Tibial artery (tissue), 4 donors: Measurements from ENCODE around the gene WDR64.
"Not testable (repeated sequence)": the region's sequence is repeated elsewhere in the genome, so short reads cannot be mapped to it uniquely, and the experiment has no call there.

Source experiments
- DNase-seq, 2 donors: peaks; one replicate each; pipeline ENCODE4 v3.0.0-alpha.2; 2019
- H3K27ac ChIP-seq, 2 donors: fragments of 200-600 bp; sonication (generic) in 1 of 2; 1 replicate in 1 of 2; 2 replicates in 1 of 2; pipeline ENCODE4 v1.5.1; 2018 to 2019; ENCODE audit warnings: mild to moderate bottlenecking in 1 of 2
- H3K27me3 ChIP-seq, 2 donors: fragments of 200-600 bp; sonication (generic) in 1 of 2; one replicate each; pipeline versions ENCODE4 v1.5.1 to v1.6.0; 2016 to 2019
- H3K36me3 ChIP-seq, 3 donors: fragments of 200-600 bp; sonication (generic) in 2 of 3; one replicate each; pipeline ENCODE4 v1.5.1; 2016 to 2019; ENCODE audit warnings: mild to moderate bottlenecking in 2 of 3
- H3K4me1 ChIP-seq, 4 donors: fragments of 200-600 bp; sonication (generic) in 2 of 4; 1 replicate in 3 of 4; 2 replicates in 1 of 4; pipeline ENCODE4 v1.5.1; 2016 to 2019
- H3K4me3 ChIP-seq, 2 donors: fragments of 200-600 bp; sonication (generic) in 1 of 2; 1 replicate in 1 of 2; 2 replicates in 1 of 2; pipeline ENCODE4 v1.5.1; 2018 to 2019; ENCODE audit warnings: mild to moderate bottlenecking in 2 of 2
- H3K9me3 ChIP-seq, 3 donors: fragments of 200-600 bp; sonication (generic) in 1 of 3; one replicate each; pipeline ENCODE4 v1.5.1; 2016 to 2019
- intact Hi-C: fragments of 100-400 bp; cut with DNase I; formaldehyde crosslinking; loops from one replicate; pipeline ENCODE4 v1.15.0; 2023; ENCODE audit warnings: low total_unique reads
- TF ChIP-seq, protein P1 (sequence below), 2 experiments: fragments of 200-600 bp in 1 of 2; fragments of 450-650 bp in 1 of 2; IDR thresholded peaks; one replicate each; pipeline ENCODE4 v1.5.1; 2017 to 2019; ENCODE audit warnings: antibody characterized with exemption in 2 of 2, mild to moderate bottlenecking in 1 of 2, moderate library complexity in 1 of 2

The WDR64 gene

DNA sequence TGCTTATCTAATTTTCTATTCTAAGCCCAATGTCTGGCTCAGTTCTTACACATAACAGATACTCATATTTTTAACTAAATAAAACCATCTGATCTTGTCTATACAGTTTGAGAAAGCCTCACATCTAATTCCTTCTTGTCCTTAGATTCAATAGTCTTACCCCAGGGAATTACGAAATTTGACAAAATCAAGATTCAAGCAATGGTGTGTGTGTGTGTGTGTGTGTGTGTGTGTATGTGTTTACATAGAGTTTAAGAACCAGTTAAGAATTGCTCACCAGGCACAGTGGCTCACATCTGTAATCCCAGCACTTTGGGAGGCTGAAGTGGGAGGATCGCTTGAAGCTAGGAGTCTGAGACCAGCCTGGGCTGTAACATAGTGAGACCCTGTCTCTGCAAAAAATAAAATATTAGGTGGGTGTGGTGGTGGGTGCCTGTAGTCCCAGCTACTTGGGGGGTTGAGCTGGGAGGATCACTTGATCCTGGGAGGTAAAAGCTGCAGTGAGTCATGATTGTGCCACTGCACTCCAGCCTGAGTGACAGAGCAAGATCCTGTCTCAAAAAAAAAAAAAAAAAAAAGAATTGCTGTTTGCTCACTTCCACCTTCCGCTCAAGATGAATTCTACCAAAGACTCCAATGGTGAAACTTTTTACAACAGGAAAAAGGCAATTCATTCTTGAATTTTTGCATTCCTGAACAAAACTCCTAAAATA lies 6.2 kb downstream of the WDR64 start:
- Histone ChIP-seq H3K27ac (no peak overlapping the region), H3K9me3 (no peaks in the 10 kb centered on the region), H3K4me1 (no peaks in the 10 kb centered on the region), H3K27me3 (no peaks in the 10 kb centered on the region), H3K36me3 (no peaks in the 10 kb centered on the region), H3K4me3 (no peak overlapping the region)
- TF ChIP-seq, protein P1, sequence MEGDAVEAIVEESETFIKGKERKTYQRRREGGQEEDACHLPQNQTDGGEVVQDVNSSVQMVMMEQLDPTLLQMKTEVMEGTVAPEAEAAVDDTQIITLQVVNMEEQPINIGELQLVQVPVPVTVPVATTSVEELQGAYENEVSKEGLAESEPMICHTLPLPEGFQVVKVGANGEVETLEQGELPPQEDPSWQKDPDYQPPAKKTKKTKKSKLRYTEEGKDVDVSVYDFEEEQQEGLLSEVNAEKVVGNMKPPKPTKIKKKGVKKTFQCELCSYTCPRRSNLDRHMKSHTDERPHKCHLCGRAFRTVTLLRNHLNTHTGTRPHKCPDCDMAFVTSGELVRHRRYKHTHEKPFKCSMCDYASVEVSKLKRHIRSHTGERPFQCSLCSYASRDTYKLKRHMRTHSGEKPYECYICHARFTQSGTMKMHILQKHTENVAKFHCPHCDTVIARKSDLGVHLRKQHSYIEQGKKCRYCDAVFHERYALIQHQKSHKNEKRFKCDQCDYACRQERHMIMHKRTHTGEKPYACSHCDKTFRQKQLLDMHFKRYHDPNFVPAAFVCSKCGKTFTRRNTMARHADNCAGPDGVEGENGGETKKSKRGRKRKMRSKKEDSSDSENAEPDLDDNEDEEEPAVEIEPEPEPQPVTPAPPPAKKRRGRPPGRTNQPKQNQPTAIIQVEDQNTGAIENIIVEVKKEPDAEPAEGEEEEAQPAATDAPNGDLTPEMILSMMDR (IDR thresholded peaks at IDR 0.05): no peak
- no peak for DNase-seq
- intact Hi-C loops: no loop called here

DNA sequence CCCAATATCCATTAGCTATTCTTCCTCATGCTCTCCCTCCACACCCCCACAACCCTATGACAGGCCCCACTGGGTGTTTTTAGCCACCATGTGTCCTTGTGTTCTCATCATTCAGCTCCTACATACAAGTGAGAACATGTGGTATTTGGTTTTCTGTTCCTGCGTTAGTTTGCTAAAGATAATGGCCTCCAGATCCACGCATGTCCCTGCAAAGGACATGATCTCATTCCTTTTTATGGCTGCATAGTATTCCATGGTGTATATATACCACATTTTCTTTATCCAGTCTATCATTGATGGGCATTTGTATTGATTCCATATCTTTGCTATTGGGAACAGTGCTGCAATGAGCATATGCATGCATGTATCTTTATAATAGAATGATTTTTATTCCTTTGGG lies 6.9 kb downstream of the WDR64 start:
- H3K9me3 ChIP-seq, DNase-seq, intact Hi-C loops, H3K4me3 ChIP-seq, H3K27ac ChIP-seq, H3K27me3 ChIP-seq, H3K36me3 ChIP-seq, H3K4me1 ChIP-seq: not testable (repeated sequence)

DNA sequence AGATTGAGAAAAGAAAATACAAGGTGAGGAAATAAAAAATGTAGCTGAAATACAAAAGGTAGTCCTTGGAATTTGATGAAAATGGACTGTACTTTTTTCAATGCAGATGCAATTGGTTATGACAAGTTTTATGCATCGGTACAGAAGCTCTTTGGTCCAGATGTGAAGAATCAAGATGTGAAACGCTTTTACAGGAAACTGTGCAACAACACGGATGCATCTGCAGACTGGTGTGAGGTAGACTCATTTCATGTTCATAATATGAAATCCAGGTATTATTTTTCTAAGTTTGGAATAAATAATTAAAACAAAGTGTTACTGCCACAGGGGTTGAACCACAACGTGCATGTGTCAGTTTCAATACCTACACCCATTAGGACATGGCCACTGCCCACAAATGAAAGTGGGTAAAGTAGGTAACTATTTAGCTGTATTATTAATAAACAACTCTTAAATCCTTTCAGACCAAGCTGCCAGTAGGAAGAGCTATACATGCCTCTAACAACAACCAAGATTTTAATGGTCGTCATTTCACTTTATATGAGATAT lies 8.4 kb downstream of the WDR64 start:
- Histone ChIP-seq H3K4me3 (no peak overlapping the region), H3K27ac (no peak overlapping the region), H3K27me3 (no peaks in the 10 kb centered on the region), H3K4me1 (no peaks in the 10 kb centered on the region), H3K9me3 (no peaks in the 10 kb centered on the region), H3K36me3 (no peaks in the 10 kb centered on the region)
- TF ChIP-seq, protein P1 (IDR thresholded peaks at IDR 0.05): no peak
- intact Hi-C loops: no loop called here
- DNase-seq: no peak

DNA sequence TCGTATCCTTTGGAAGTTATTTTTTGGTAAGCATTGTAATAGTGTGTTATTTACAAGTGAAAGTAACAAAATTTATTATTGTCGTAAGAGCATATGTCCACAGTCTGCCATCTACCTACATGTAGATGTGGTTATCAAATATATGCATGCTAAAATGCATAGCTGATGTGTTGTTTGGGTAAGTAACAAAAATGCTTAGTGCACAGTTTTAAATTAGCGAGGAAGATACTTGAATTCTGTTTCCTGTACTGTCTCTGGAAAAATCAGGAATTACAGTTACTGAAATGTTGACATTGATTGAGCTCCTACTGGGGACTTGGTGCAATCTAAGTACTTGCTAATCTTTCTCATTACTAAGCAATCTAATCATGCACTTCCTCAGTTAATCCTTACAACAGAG lies 14.3 kb downstream of the WDR64 start:
- intact Hi-C loops: no loop called here

DNA sequence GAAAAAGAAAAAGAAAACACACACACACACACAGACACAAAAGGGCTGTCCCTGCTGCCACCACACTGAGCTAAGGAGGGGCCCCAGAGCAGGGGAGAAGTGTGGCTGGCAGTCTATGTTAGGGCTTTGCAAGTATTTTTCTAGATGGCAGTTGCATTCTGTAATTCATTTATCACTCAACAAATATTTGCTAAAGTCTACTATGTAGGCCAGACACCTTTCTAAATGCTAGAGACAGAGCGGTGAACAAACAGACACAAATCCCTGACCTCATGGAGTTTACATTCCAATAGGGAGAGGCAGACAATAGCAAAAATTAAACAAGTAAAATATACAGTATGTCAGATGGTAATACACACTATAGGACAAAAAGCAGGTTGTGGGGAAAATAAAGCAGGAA lies 20.2 kb downstream of the WDR64 start:
- H3K36me3 ChIP-seq: no peaks in the 10 kb centered on the region
- H3K27ac ChIP-seq: no peak overlapping the region
- TF ChIP-seq, protein P1 (IDR thresholded peaks at IDR 0.05): no peak
- no peak for DNase-seq
- intact Hi-C loops: no loop called here
- H3K4me1 ChIP-seq: no peaks in the 10 kb centered on the region
- no peak overlapping the region for H3K4me3 ChIP-seq
- no peaks in the 10 kb centered on the region for H3K27me3 ChIP-seq
- H3K9me3 ChIP-seq: no peaks in the 10 kb centered on the region

More for the DNA sequence above, 14.3 kb downstream of the WDR64 start:
- Histone ChIP-seq H3K9me3 (no peaks in the 10 kb centered on the region), H3K4me1 (no peaks in the 10 kb centered on the region), H3K4me3 (no peak overlapping the region), H3K27me3 (no peaks in the 10 kb centered on the region), H3K27ac (no peak overlapping the region), H3K36me3 (no peaks in the 10 kb centered on the region)
- DNase-seq: no peak
- TF ChIP-seq, protein P1 (IDR thresholded peaks at IDR 0.05): no peak

DNA sequence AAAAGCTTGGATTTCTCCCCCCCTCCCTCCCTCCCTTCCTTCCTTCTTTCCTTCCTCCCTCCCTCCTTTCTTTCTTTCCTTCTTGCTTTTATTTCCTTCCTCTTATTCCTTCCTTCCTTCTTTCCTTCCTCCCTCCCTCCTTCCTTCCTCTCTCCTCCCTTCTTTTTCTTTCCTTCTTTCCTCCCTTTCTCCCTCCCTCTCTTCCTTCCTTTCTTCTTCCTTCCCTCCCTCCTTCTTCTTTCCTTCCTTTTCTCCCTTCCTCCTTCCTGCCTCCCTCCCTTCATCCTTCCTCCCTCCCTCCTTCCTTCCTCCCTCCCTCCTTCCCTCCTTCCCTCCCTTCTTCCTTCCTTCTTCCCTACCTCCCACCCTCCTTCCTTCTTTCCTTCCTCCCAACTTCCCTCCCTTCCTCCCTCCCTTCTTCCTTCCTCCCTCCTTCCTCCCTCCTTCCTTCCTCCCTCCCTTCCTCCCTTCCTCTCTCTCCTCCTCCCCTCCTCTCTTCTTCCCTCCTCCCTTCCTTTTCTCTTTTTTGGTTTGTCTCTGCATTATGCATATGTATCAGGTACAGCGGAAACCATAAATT lies 22.8 kb downstream of the WDR64 start:
- no peak for DNase-seq
- intact Hi-C loops: no loop called here
- Histone ChIP-seq H3K4me1 (no peaks in the 10 kb centered on the region), H3K27me3 (no peaks in the 10 kb centered on the region), H3K4me3 (no peak overlapping the region), H3K27ac (no peak overlapping the region), H3K36me3 (no peaks in the 10 kb centered on the region), H3K9me3 (no peaks in the 10 kb centered on the region)
- TF ChIP-seq, protein P1 (IDR thresholded peaks at IDR 0.05): no peak
